ENCODE data around the gene TTLL3.

- no peak for TF ChIP-seq POLR2AphosphoS5 (IDR thresholded peaks at IDR 0.05; ENCODE audit: low read depth, low read length)
- TF ChIP-seq, protein P1, sequence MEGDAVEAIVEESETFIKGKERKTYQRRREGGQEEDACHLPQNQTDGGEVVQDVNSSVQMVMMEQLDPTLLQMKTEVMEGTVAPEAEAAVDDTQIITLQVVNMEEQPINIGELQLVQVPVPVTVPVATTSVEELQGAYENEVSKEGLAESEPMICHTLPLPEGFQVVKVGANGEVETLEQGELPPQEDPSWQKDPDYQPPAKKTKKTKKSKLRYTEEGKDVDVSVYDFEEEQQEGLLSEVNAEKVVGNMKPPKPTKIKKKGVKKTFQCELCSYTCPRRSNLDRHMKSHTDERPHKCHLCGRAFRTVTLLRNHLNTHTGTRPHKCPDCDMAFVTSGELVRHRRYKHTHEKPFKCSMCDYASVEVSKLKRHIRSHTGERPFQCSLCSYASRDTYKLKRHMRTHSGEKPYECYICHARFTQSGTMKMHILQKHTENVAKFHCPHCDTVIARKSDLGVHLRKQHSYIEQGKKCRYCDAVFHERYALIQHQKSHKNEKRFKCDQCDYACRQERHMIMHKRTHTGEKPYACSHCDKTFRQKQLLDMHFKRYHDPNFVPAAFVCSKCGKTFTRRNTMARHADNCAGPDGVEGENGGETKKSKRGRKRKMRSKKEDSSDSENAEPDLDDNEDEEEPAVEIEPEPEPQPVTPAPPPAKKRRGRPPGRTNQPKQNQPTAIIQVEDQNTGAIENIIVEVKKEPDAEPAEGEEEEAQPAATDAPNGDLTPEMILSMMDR (IDR thresholded peaks at IDR 0.05) = no peak
- no peak for TF ChIP-seq REST (IDR thresholded peaks at IDR 0.05; ENCODE audit: insufficient read depth in 1 of 2, low read depth in 2 of 2, low read length in 1 of 2)
Measured at GRCh38 chr3:9834520-9835380, 24.7 kb downstream of the TTLL3 start.
